SU-DHL-6 (cell line): ENCODE results near the gene OR4C15.

Experiments
- H2AFZ ChIP-seq: fragments of 200-600 bp; sonication (generic); 2 replicates; pipeline ENCODE4 v1.6.1; 2014; ENCODE audit warnings: low read depth, mild to moderate bottlenecking, moderate library complexity, mixed read lengths, antibody characterized with exemption, low read length; ENCODE audit not compliant: severe bottlenecking
- H3F3A ChIP-seq: fragments of 200-600 bp; shearing (Covaris generic); 2 replicates; pipeline ENCODE4 v1.6.0; 2016; ENCODE audit warnings: antibody characterized with exemption, mild to moderate bottlenecking; ENCODE audit not compliant: insufficient read depth
- H3K27ac ChIP-seq: fragments of 200-600 bp; sonication (generic); 2 replicates; pipeline ENCODE4 v1.5.1; 2016; ENCODE audit warnings: low read depth, mild to moderate bottlenecking, low read length, moderate library complexity, mixed read lengths
- H3K27me3 ChIP-seq: fragments of 200-600 bp; sonication (generic), shearing (Covaris generic); 2 replicates; pipeline ENCODE4 v1.6.0; 2014; ENCODE audit warnings: mild to moderate bottlenecking, low read length
- H3K36me3 ChIP-seq: fragments of 200-600 bp; sonication (generic); 2 replicates; pipeline ENCODE4 v1.6.1; 2014; ENCODE audit warnings: mild to moderate bottlenecking, low read length, mixed read lengths
- H3K4me2 ChIP-seq: fragments of 300-600, 200-600 bp; shearing (Covaris generic), sonication (generic); 2 replicates; pipeline ENCODE4 v1.6.0; 2014; ENCODE audit warnings: low read length, low read depth, mild to moderate bottlenecking; ENCODE audit not compliant: poor library complexity, severe bottlenecking
- H3K4me3 ChIP-seq: fragments of 200-600 bp; sonication (generic); 2 replicates; pipeline ENCODE4 v1.5.1; 2014; ENCODE audit warnings: antibody characterized with exemption, low read length, mild to moderate bottlenecking, mixed read lengths; ENCODE audit not compliant: insufficient read depth, poor library complexity, severe bottlenecking
- H3K79me2 ChIP-seq: fragments of 200-600 bp; sonication (generic); 2 replicates; pipeline ENCODE4 v1.6.1; 2014; ENCODE audit warnings: mild to moderate bottlenecking, low read length, moderate library complexity; ENCODE audit not compliant: insufficient read depth
- H3K9ac ChIP-seq: fragments of 200-600 bp; sonication (generic); 2 replicates; pipeline ENCODE4 v1.7.0; 2014; ENCODE audit warnings: mild to moderate bottlenecking, low read length
- H3K9me2 ChIP-seq: fragments of 200-600 bp; sonication (generic); replicated peaks from 2 replicates; pipeline ENCODE4 v1.6.1; 2014; ENCODE audit warnings: low read length; ENCODE audit not compliant: insufficient read depth
- H3K9me3 ChIP-seq: fragments of 200-600 bp; sonication (generic); 2 replicates; pipeline ENCODE4 v1.6.1; 2014; ENCODE audit warnings: low read length, mixed read lengths; ENCODE audit not compliant: insufficient read depth
- H4K20me1 ChIP-seq: fragments of 200-600 bp; sonication (generic); 2 replicates; pipeline ENCODE4 v1.6.1; 2014; ENCODE audit warnings: low read depth, mild to moderate bottlenecking, antibody characterized with exemption, low read length, moderate library complexity, mixed read lengths
- CTCF ChIP-seq: fragments of 200-600 bp; sonication (generic); IDR thresholded peaks from one replicate; pipeline ENCODE4 v1.5.1; 2017; ENCODE audit warnings: antibody characterized with exemption, mild to moderate bottlenecking, low read length, moderate library complexity; ENCODE audit not compliant: insufficient read depth, poor library complexity, severe bottlenecking
- EZH2phosphoT487 ChIP-seq: fragments of 200-600 bp; sonication (generic), shearing (Covaris generic); conservative IDR thresholded peaks from 2 replicates; pipeline ENCODE4 v1.6.1; 2018; ENCODE audit warnings: mild to moderate bottlenecking, antibody characterized with exemption, low read length, moderate library complexity, mixed read lengths

OR4C15 gene

GRCh38 chr11:55554169-55554568 is at the start of gene OR4C15:
TSS of gene OR4C15 (plus strand) at chr11:55554469. CDS start at chr11:55554469, 0 bp downstream.
- Histone ChIP-seq H3K9me2 (no peaks in the 10 kb centered on the region), H3K27ac (no peak within 1 kb of the TSS), H3K27me3 (no peaks in the 10 kb centered on the region), H3K79me2 (no peaks in the 10 kb centered on the region), H2AFZ (no peak within 1 kb of the TSS), H3K4me2 (no peak within 1 kb of the TSS), H3K36me3 (no peaks in the 10 kb centered on the region), H3F3A (no peaks in the 10 kb centered on the region), H4K20me1 (no peaks in the 10 kb centered on the region), H3K4me3 (no peak within 1 kb of the TSS), H3K9ac (no peak within 1 kb of the TSS), H3K9me3 (no peaks in the 10 kb centered on the region)
- TF ChIP-seq CTCF (no peak), EZH2phosphoT487 (no peak)

- H3K4me2 ChIP-seq, result no peak within 1 kb of the TSS
- no peaks in the 10 kb centered on the region for H3F3A ChIP-seq
- no peaks in the 10 kb centered on the region for H4K20me1 ChIP-seq
- H2AFZ ChIP-seq, result no peak within 1 kb of the TSS
- no peaks in the 10 kb centered on the region for H3K9me2 ChIP-seq
- no peak within 1 kb of the TSS for H3K9ac ChIP-seq
- TF ChIP-seq CTCF (no peak), EZH2phosphoT487 (no peak)
- H3K9me3 ChIP-seq, result no peaks in the 10 kb centered on the region
- no peak within 1 kb of the TSS for H3K4me3 ChIP-seq
- no peak within 1 kb of the TSS for H3K27ac ChIP-seq
- H3K27me3 ChIP-seq, result no peaks in the 10 kb centered on the region
- H3K36me3 ChIP-seq, result no peaks in the 10 kb centered on the region
- no peaks in the 10 kb centered on the region for H3K79me2 ChIP-seq
Observed at GRCh38 chr11:55571828-55572227, 17.6 kb downstream of the OR4C15 start, which contains the start of gene OR4C16. TSS of gene OR4C16 (plus strand) at chr11:55572128. CDS start at chr11:55572128, 0 bp downstream.

- no peak overlapping the region for H3K4me2 ChIP-seq
- no peaks in the 10 kb centered on the region for H3K27me3 ChIP-seq
- H3F3A ChIP-seq, result no peaks in the 10 kb centered on the region
- H3K9me2 ChIP-seq, result no peaks in the 10 kb centered on the region
- no peak overlapping the region for H3K9ac ChIP-seq
- H3K27ac ChIP-seq, result no peak overlapping the region
- H4K20me1 ChIP-seq, result no peaks in the 10 kb centered on the region
- TF ChIP-seq EZH2phosphoT487, result no peak
- no peak for TF ChIP-seq CTCF
- no peak overlapping the region for H3K4me3 ChIP-seq
- H2AFZ ChIP-seq, result no peak overlapping the region
- H3K9me3 ChIP-seq, result no peaks in the 10 kb centered on the region
- no peaks in the 10 kb centered on the region for H3K36me3 ChIP-seq
- no peaks in the 10 kb centered on the region for H3K79me2 ChIP-seq
Observed at GRCh38 chr11:55572548-55572947, 18.3 kb downstream of the OR4C15 start.
